Measurements from ENCODE around the gene RAB27B. TPM values are rescaled to one million over a fixed set of nuclear protein-coding genes. Genes with fewer than 3 reads are reported as not detected.

The RAB27B gene
- total RNA-seq, 2 donors from 2014 or later = 9.7 to 16.0 TPM

GRCh38 chr18:54928236-54928635 lies 100.0 kb downstream of the RAB27B start:
- DNase-seq = no peak
- intact Hi-C loops (cut with DNase I, micrococcal nuclease) = no loop called here
- ATAC-seq = no peak

DNA sequence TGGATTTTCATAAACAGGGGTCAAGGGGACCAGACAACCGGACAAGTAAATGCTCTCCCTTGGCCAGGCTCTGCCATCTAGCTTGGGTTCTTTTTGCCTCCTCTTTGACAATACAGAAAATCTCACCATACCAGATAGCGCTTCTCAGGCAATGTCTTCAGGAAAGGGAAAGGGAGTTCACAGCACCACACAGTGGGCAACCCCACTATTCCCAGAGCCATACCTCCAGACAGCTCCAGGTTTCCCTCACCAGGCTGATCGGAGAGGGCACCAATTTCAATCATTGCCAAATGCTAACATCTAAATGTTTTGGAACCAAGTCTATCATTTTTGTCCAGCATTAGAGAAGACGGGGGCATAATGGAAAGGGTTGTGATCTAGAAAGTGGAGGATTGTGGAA lies 102.9 kb downstream of the RAB27B start:
- intact Hi-C loops (cut with DNase I, micrococcal nuclease) = no loop called here

GRCh38 chr18:54932472-54932871 lies 104.2 kb downstream of the RAB27B start:
- intact Hi-C loops (cut with DNase I, micrococcal nuclease) = no loop called here
- no peak for ATAC-seq
- DNase-seq = no peak

More for the DNA sequence above, 102.9 kb downstream of the RAB27B start:
- no peak for DNase-seq
- no peak for ATAC-seq

- ATAC-seq (no peak), DNase-seq (no peak)
- intact Hi-C loops (cut with DNase I, micrococcal nuclease) = no loop called here
Measured at GRCh38 chr18:54938506-54938905, 110.2 kb downstream of the RAB27B start.

DNA sequence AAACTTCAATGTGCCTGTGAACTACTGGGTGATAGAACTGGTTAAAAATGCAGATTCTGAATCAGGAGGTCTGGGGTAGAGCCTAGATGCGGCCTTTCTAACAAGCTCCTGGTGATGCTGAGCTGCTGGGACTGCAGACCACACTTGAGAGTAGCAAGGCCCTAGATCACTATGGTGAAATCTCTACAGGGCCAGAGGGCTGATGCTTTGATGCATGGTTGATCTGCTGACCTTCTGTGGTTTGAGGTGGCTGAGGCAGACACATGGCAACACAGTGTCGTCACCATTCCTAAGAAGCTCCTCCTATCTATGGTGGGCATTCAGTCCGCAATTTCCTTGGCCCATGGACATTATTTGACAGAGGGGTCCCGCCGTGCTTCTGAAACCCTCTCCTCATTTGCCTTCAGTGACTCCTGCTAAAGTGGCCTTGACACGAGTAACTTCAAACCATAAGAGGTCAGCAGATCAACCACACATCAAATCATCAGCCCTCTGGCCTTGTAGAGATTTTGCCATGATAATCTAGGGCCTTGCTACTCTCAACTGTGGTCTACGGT lies 111.2 kb downstream of the RAB27B start:
- intact Hi-C loops (cut with DNase I, micrococcal nuclease) = no loop called here
- ATAC-seq (no peak), DNase-seq (no peak)

DNA sequence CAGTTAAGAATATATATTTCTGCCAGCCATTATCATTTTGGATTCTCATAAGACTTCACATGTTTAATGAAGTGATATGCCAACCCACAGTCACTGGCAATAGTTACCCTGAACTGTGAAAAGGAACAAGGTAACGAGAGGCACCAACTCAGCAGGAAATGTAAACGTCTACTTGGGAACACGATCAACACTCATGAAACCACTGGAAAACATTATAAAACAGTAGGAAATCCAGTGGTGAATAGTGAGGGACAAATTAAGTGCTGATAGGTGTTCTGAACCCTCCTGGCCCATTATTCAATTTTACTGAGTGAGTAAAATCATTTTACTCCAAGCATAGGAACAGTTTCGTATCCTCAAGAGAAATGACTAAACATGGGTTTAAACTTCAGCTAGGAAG lies 113.9 kb downstream of the RAB27B start:
- DNase-seq = no peak
- intact Hi-C loops (cut with DNase I, micrococcal nuclease) = no loop called here
- ATAC-seq = no peak

DNA sequence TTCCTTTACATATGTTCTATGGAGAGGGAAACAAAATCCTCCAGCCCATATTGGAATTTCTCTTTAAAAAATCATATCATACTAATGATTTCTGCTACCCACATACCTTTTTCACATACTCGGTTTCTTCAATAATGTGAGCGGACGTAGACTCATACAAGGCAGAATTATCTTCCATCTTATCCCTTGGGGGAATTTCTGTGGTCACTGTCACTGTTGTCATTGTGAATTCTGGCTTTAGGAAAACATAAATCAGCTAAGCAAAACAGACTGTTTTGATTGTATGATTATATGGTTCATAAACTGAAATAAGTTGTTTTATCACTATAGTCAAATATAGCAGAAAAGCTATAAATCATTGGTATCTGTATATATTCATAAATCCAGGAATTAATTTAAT lies 114.3 kb downstream of the RAB27B start:
- intact Hi-C loops (cut with DNase I, micrococcal nuclease) = no loop called here
- DNase-seq (no peak), ATAC-seq (no peak)

Other genes starting within 250 kb of the RAB27B start
- gene DYNAP, start 237.2 kb upstream of the RAB27B start, total RNA-seq = not detected
- 10 to 100 TPM; 50.9 to 61.1 TPM for gene CCDC68, start 131.0 kb downstream of the RAB27B start, total RNA-seq

Measured in left colon (tissue), 2 donors.